Uterus (tissue), 2 donors: Measurements from ENCODE around the gene DENND5B.

Experiments
- CTCF ChIP-seq, 4 experiments: fragments of 200-600 bp in 2 of 4; fragments of 450-650 bp in 2 of 4; sonication (generic) in 2 of 4; IDR thresholded peaks; one replicate each; pipeline ENCODE4 v1.5.1; 2016 to 2019; ENCODE audit warnings: antibody characterized with exemption in 4 of 4, mild to moderate bottlenecking in 2 of 4, moderate library complexity in 1 of 4
- POLR2A ChIP-seq, 2 donors: fragments of 450-650 bp; IDR thresholded peaks; one replicate each; pipeline ENCODE4 v1.6.1; 2016; ENCODE audit warnings: antibody characterized with exemption in 2 of 2, mild to moderate bottlenecking in 1 of 2, moderate library complexity in 1 of 2

- TF ChIP-seq CTCF (IDR thresholded peaks at IDR 0.05) (no peak), POLR2A (IDR thresholded peaks at IDR 0.05) (no peak)
Observed at GRCh38 chr12:31597066-31597465, 6.1 kb upstream of the DENND5B start.
